Measurements from ENCODE around the gene MAP7D2.
"Not testable (repeated sequence)": the region's sequence is repeated elsewhere in the genome, so short reads cannot be mapped to it uniquely, and the experiment has no call there.

MAP7D2 gene

GRCh38 chrX:20139966-20140365 lies 23.3 kb upstream of the MAP7D2 start:
- Histone ChIP-seq H3K4me3 (ENCODE audit: low read depth in 1 of 2, low read length in 2 of 2) (peak overlapping the region; percentile 69 to 83), H3K4me1 (ENCODE audit: control insufficient read depth in 1 of 2, insufficient read depth in 2 of 2, low read length in 2 of 2) (peaks cover 5 to 16% of the 10 kb centered on the region in 2 donors), H3K36me3 (ENCODE audit: control insufficient read depth in 1 of 2, insufficient read depth in 2 of 2, low read length in 2 of 2) (peaks cover 6 to 7% of the 10 kb centered on the region in 2 donors)

DNA sequence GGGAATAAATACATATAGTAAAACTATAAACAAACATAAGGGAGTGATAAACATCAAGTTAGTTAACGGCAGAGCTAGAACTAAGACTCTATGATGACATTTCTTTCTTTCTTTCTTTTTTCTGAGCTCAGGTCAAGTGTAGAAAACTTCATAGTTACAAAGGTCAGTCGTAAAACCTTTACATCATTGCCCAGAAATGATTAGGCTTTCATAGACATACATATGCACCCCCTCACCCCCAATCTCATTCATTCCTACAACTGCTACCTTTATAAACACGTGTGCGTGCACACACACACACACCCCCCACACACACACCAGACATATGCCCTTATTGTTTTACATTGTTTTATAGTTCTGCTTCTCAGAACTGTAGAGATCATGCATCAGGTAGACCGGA lies 19.2 kb upstream of the MAP7D2 start:
- Histone ChIP-seq H3K9me3 (ENCODE audit: control insufficient read depth in 1 of 2, low read length in 2 of 2) (no peaks in the 10 kb centered on the region), H3K36me3 (ENCODE audit: control insufficient read depth in 1 of 2, insufficient read depth in 2 of 2, low read length in 2 of 2) (peaks cover 7 to 16% of the 10 kb centered on the region in 2 donors), H3K27ac (ENCODE audit: low read length) (no peak overlapping the region), H3K27me3 (ENCODE audit: low read depth, low read length) (no peaks in the 10 kb centered on the region), H3K4me1 (ENCODE audit: control insufficient read depth in 1 of 2, insufficient read depth in 2 of 2, low read length in 2 of 2) (peaks cover 5 to 16% of the 10 kb centered on the region in 2 donors), H3K4me3 (ENCODE audit: low read depth in 1 of 2, low read length in 2 of 2) (no peak overlapping the region)

More at GRCh38 chrX:20139966-20140365, 23.3 kb upstream of the MAP7D2 start:
- H3K9me3 ChIP-seq (ENCODE audit: control insufficient read depth in 1 of 2, low read length in 2 of 2), result no peaks in the 10 kb centered on the region
- no peaks in the 10 kb centered on the region for H3K27me3 ChIP-seq (ENCODE audit: low read depth, low read length)
- H3K27ac ChIP-seq (ENCODE audit: low read length), result peak overlapping the region; percentile 84

GRCh38 chrX:20132666-20133065 lies 16.0 kb upstream of the MAP7D2 start:
- Histone ChIP-seq H3K4me3 (ENCODE audit: low read depth in 1 of 2, low read length in 2 of 2) (no peak overlapping the region), H3K36me3 (ENCODE audit: control insufficient read depth in 1 of 2, insufficient read depth in 2 of 2, low read length in 2 of 2) (peaks cover 10 to 16% of the 10 kb centered on the region in 2 donors), H3K27ac (ENCODE audit: low read length) (no peak overlapping the region), H3K27me3 (ENCODE audit: low read depth, low read length) (no peaks in the 10 kb centered on the region), H3K4me1 (ENCODE audit: control insufficient read depth in 1 of 2, insufficient read depth in 2 of 2, low read length in 2 of 2) (peaks cover 0 to 5% of the 10 kb centered on the region in 2 donors), H3K9me3 (ENCODE audit: control insufficient read depth in 1 of 2, low read length in 2 of 2) (no peaks in the 10 kb centered on the region)

GRCh38 chrX:20130357-20130756 lies 13.7 kb upstream of the MAP7D2 start:
- Histone ChIP-seq H3K9me3 (ENCODE audit: control insufficient read depth in 1 of 2, low read length in 2 of 2) (no peaks in the 10 kb centered on the region), H3K4me3 (ENCODE audit: low read depth in 1 of 2, low read length in 2 of 2) (no peak overlapping the region), H3K27ac (ENCODE audit: low read length) (no peak overlapping the region), H3K4me1 (ENCODE audit: control insufficient read depth in 1 of 2, insufficient read depth in 2 of 2, low read length in 2 of 2) (no peaks in the 10 kb centered on the region), H3K36me3 (ENCODE audit: control insufficient read depth in 1 of 2, insufficient read depth in 2 of 2, low read length in 2 of 2) (peaks cover 7 to 10% of the 10 kb centered on the region in 2 donors), H3K27me3 (ENCODE audit: low read depth, low read length) (no peaks in the 10 kb centered on the region)

DNA sequence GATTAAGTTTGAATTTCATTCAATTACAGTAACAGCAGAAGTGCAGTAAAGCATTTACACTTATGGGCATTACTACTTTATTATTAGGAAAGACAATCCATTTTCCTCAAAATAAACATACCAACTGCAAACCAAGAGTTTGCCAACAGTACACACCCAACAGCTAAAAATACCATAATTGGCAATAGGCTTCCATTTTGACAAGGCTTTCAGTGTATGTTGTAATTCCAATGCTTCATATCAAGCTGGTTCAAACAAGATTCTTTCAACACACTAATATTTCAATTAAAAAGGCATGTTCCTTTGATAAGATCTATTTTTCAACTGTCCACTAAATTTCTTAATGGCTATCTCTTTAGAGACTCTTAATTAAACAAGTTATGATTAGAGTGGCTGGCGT lies 12.8 kb upstream of the MAP7D2 start:
- Histone ChIP-seq H3K27ac (ENCODE audit: low read length) (no peak overlapping the region), H3K4me1 (ENCODE audit: control insufficient read depth in 1 of 2, insufficient read depth in 2 of 2, low read length in 2 of 2) (no peaks in the 10 kb centered on the region), H3K27me3 (ENCODE audit: low read depth, low read length) (no peaks in the 10 kb centered on the region), H3K4me3 (ENCODE audit: low read depth in 1 of 2, low read length in 2 of 2) (no peak overlapping the region), H3K9me3 (ENCODE audit: control insufficient read depth in 1 of 2, low read length in 2 of 2) (no peaks in the 10 kb centered on the region), H3K36me3 (ENCODE audit: control insufficient read depth in 1 of 2, insufficient read depth in 2 of 2, low read length in 2 of 2) (peaks cover 10 to 11% of the 10 kb centered on the region in 2 donors)

DNA sequence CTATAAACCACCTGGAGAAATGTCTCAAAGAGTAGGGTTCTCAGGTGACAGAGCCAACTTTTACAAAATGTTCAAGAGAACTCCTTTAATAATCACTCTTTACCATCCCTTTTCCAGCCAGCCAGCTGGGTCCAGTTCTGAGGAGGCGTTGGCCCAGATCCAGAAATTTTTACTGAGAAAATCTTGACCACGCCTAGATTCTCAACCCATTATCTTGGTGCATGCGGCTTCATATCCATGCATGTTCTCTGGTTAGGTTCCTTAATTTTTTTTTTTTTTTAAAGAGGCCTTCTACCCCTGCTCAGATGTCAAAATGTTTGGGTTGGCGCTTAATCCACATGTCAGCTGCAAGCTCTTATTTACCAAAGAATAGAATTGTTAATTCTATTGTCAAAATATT lies 12.0 kb upstream of the MAP7D2 start:
- Histone ChIP-seq H3K9me3 (ENCODE audit: control insufficient read depth in 1 of 2, low read length in 2 of 2) (no peaks in the 10 kb centered on the region), H3K4me3 (ENCODE audit: low read depth in 1 of 2, low read length in 2 of 2) (no peak overlapping the region), H3K4me1 (ENCODE audit: control insufficient read depth in 1 of 2, insufficient read depth in 2 of 2, low read length in 2 of 2) (no peaks in the 10 kb centered on the region), H3K27me3 (ENCODE audit: low read depth, low read length) (no peaks in the 10 kb centered on the region), H3K36me3 (ENCODE audit: control insufficient read depth in 1 of 2, insufficient read depth in 2 of 2, low read length in 2 of 2) (peaks cover 10 to 11% of the 10 kb centered on the region in 2 donors), H3K27ac (ENCODE audit: low read length) (no peak overlapping the region)

DNA sequence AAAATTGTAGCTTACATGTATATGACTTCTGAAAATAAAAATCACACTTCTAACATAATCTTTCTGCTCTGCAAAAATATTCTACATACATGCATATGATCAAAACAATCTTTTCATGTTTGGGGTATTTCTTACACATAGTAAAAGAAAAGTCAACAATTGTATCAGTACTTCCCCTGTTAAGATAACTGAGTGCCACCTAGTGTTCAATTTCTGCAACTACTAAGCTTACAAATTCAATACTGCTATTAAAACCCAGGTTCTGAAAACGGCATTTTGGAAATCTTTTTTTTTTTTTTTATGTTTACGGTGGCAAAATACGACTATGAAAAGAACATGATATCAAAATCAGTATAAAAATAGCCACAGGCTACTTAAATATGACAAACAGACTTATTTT lies 10.7 kb upstream of the MAP7D2 start:
- not testable (repeated sequence) for H3K4me3 ChIP-seq (ENCODE audit: low read depth in 1 of 2, low read length in 2 of 2); H3K27ac ChIP-seq (ENCODE audit: low read length); H3K4me1 ChIP-seq (ENCODE audit: control insufficient read depth in 1 of 2, insufficient read depth in 2 of 2, low read length in 2 of 2); H3K9me3 ChIP-seq (ENCODE audit: control insufficient read depth in 1 of 2, low read length in 2 of 2); H3K27me3 ChIP-seq (ENCODE audit: low read depth, low read length)
- H3K36me3 ChIP-seq (ENCODE audit: control insufficient read depth in 1 of 2, insufficient read depth in 2 of 2, low read length in 2 of 2), result peaks cover 0 to 11% of the 10 kb centered on the region in 2 donors

GRCh38 chrX:20126833-20127232 lies 10.1 kb upstream of the MAP7D2 start:
- not testable (repeated sequence) for H3K9me3 ChIP-seq (ENCODE audit: control insufficient read depth in 1 of 2, low read length in 2 of 2); H3K27me3 ChIP-seq (ENCODE audit: low read depth, low read length); H3K4me3 ChIP-seq (ENCODE audit: low read depth in 1 of 2, low read length in 2 of 2); H3K4me1 ChIP-seq (ENCODE audit: control insufficient read depth in 1 of 2, insufficient read depth in 2 of 2, low read length in 2 of 2); H3K27ac ChIP-seq (ENCODE audit: low read length)
- peaks cover 0 to 11% of the 10 kb centered on the region in 2 donors for H3K36me3 ChIP-seq (ENCODE audit: control insufficient read depth in 1 of 2, insufficient read depth in 2 of 2, low read length in 2 of 2)

DNA sequence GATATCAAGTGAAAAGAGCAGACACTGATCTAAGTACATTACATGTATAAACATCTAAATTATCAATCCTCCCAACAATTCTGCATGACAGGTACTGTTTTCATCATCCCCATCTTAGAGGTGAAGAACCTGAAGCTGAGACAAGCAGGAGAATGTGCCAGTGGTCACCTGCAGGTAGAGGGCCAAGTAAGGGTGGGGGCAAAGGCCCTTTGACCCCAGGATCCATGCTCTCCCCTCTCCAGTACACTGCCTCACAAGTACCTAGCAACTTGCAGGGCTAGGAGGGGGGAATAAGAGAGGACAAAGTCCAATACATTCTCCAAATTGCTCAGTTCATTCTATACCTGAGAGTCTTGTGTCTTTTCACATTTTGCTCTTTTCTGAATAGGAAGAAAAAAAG lies 8.3 kb upstream of the MAP7D2 start:
- H3K27me3 ChIP-seq (ENCODE audit: low read depth, low read length), result no peaks in the 10 kb centered on the region

GRCh38 chrX:20118065-20118824 lies 1.5 kb upstream of the MAP7D2 start:
- Histone ChIP-seq H3K4me3 (ENCODE audit: low read depth in 1 of 2, low read length in 2 of 2) (no peak overlapping the region), H3K9me3 (ENCODE audit: control insufficient read depth in 1 of 2, low read length in 2 of 2) (no peaks in the 10 kb centered on the region), H3K36me3 (ENCODE audit: control insufficient read depth in 1 of 2, insufficient read depth in 2 of 2, low read length in 2 of 2) (no peaks in the 10 kb centered on the region), H3K27ac (ENCODE audit: low read length) (no peak overlapping the region), H3K4me1 (ENCODE audit: control insufficient read depth in 1 of 2, insufficient read depth in 2 of 2, low read length in 2 of 2) (peaks cover 0 to 13% of the 10 kb centered on the region in 2 donors), H3K27me3 (ENCODE audit: low read depth, low read length) (peaks cover 5% of the 10 kb centered on the region)

More for the DNA sequence above, 8.3 kb upstream of the MAP7D2 start:
- Histone ChIP-seq H3K27ac (ENCODE audit: low read length) (no peak overlapping the region), H3K36me3 (ENCODE audit: control insufficient read depth in 1 of 2, insufficient read depth in 2 of 2, low read length in 2 of 2) (peaks cover 0 to 11% of the 10 kb centered on the region in 2 donors), H3K4me3 (ENCODE audit: low read depth in 1 of 2, low read length in 2 of 2) (no peak overlapping the region), H3K4me1 (ENCODE audit: control insufficient read depth in 1 of 2, insufficient read depth in 2 of 2, low read length in 2 of 2) (no peaks in the 10 kb centered on the region), H3K9me3 (ENCODE audit: control insufficient read depth in 1 of 2, low read length in 2 of 2) (no peaks in the 10 kb centered on the region)

- Histone ChIP-seq H3K9me3 (ENCODE audit: control insufficient read depth in 1 of 2, low read length in 2 of 2) (no peaks in the 10 kb centered on the region), H3K4me1 (ENCODE audit: control insufficient read depth in 1 of 2, insufficient read depth in 2 of 2, low read length in 2 of 2) (peaks cover 0 to 13% of the 10 kb centered on the region in 2 donors), H3K27ac (ENCODE audit: low read length) (no peak overlapping the region), H3K27me3 (ENCODE audit: low read depth, low read length) (peaks cover 5% of the 10 kb centered on the region), H3K4me3 (ENCODE audit: low read depth in 1 of 2, low read length in 2 of 2) (peak overlapping the region in 1 of 2 donors; percentile 56), H3K36me3 (ENCODE audit: control insufficient read depth in 1 of 2, insufficient read depth in 2 of 2, low read length in 2 of 2) (no peaks in the 10 kb centered on the region)
These were observed 575 bp downstream of the MAP7D2 start for GRCh38 chrX:20116087-20116576.

Data from muscle layer of duodenum (tissue), 2 donors.